ENCODE measurements around the gene PSMG2.

DNA sequence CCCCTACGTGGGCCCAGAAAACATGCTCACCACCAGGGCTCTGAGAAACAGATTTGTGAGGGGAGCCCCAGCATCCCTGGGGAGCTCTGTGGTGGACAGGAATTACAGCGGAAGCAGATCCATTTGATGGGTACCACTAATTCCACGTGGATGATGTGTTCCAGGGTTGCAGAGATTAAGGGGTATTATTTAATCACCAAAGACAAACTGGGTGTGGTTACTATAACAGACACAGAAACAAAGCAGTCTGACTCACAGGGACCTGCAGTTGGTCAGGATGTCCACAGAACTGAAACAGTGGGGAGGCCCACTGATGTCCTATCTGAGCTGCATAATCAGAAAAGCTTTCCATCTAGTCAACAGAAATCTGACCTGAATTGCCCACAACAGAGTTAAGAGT lies 65.8 kb downstream of the PSMG2 start:
- TF ChIP-seq, protein P1, sequence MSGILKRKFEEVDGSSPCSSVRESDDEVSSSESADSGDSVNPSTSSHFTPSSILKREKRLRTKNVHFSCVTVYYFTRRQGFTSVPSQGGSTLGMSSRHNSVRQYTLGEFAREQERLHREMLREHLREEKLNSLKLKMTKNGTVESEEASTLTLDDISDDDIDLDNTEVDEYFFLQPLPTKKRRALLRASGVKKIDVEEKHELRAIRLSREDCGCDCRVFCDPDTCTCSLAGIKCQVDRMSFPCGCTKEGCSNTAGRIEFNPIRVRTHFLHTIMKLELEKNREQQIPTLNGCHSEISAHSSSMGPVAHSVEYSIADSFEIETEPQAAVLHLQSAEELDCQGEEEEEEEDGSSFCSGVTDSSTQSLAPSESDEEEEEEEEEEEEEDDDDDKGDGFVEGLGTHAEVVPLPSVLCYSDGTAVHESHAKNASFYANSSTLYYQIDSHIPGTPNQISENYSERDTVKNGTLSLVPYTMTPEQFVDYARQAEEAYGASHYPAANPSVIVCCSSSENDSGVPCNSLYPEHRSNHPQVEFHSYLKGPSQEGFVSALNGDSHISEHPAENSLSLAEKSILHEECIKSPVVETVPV (CRISPR knock-in tag; IDR thresholded peaks at IDR 0.05), result no peak
- TF ChIP-seq, protein P2, sequence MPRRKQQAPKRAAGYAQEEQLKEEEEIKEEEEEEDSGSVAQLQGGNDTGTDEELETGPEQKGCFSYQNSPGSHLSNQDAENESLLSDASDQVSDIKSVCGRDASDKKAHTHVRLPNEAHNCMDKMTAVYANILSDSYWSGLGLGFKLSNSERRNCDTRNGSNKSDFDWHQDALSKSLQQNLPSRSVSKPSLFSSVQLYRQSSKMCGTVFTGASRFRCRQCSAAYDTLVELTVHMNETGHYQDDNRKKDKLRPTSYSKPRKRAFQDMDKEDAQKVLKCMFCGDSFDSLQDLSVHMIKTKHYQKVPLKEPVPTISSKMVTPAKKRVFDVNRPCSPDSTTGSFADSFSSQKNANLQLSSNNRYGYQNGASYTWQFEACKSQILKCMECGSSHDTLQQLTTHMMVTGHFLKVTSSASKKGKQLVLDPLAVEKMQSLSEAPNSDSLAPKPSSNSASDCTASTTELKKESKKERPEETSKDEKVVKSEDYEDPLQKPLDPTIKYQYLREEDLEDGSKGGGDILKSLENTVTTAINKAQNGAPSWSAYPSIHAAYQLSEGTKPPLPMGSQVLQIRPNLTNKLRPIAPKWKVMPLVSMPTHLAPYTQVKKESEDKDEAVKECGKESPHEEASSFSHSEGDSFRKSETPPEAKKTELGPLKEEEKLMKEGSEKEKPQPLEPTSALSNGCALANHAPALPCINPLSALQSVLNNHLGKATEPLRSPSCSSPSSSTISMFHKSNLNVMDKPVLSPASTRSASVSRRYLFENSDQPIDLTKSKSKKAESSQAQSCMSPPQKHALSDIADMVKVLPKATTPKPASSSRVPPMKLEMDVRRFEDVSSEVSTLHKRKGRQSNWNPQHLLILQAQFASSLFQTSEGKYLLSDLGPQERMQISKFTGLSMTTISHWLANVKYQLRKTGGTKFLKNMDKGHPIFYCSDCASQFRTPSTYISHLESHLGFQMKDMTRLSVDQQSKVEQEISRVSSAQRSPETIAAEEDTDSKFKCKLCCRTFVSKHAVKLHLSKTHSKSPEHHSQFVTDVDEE (CRISPR knock-in tag; IDR thresholded peaks at IDR 0.05), result no peak
- no peak for TF ChIP-seq BACH2 (CRISPR knock-in tag; IDR thresholded peaks at IDR 0.05; ENCODE audit: borderline replicate concordance)
- TF ChIP-seq, protein P3, sequence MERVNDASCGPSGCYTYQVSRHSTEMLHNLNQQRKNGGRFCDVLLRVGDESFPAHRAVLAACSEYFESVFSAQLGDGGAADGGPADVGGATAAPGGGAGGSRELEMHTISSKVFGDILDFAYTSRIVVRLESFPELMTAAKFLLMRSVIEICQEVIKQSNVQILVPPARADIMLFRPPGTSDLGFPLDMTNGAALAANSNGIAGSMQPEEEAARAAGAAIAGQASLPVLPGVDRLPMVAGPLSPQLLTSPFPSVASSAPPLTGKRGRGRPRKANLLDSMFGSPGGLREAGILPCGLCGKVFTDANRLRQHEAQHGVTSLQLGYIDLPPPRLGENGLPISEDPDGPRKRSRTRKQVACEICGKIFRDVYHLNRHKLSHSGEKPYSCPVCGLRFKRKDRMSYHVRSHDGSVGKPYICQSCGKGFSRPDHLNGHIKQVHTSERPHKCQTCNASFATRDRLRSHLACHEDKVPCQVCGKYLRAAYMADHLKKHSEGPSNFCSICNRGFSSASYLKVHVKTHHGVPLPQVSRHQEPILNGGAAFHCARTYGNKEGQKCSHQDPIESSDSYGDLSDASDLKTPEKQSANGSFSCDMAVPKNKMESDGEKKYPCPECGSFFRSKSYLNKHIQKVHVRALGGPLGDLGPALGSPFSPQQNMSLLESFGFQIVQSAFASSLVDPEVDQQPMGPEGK (CRISPR knock-in tag; IDR thresholded peaks at IDR 0.05; ENCODE audit: borderline replicate concordance), result no peak
- no peak for TF ChIP-seq RARB (CRISPR knock-in tag; IDR thresholded peaks at IDR 0.05)
- no peak for TF ChIP-seq ZFP3 (CRISPR knock-in tag; IDR thresholded peaks at IDR 0.05)
